Measurements from ENCODE around the gene MIOX. TPM values are rescaled to one million over a fixed set of nuclear protein-coding genes. Genes with fewer than 3 reads are reported as not detected.

The MIOX gene
- total and polyA plus RNA-seq, 2 experiments from 2014 or later, result not detected

DNA sequence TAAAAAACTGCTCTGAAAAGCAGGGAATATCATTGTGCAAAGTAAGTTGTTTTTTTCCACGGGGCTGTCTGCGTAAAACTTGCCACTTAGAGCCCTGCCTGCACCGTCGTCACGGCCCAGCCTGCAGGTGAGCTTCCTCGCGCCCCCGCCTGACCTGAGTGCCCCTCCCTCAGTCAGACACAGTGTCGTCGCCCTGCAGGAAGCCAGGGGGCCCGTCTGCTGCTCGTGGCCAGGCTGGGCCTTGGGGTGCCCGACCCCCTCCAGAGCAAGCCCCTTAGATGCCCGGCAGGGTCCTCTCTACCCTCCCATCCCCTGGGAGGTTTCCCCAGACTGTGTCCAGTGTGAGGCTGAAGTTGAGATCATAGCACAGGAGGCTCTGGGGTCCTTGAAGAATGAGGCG lies 43.5 kb upstream of the MIOX start:
- Histone ChIP-seq H3K79me2 (replicated peaks; ENCODE audit: insufficient read depth) (no peaks in the 10 kb centered on the region), H3K36me3 (ENCODE audit: insufficient read depth) (no peaks in the 10 kb centered on the region), H3K27me3 (ENCODE audit: insufficient read depth) (no peaks in the 10 kb centered on the region), H3K27ac (ENCODE audit: low read depth) (no peak overlapping the region), H3K9me2 (ENCODE audit: insufficient read depth) (no peaks in the 10 kb centered on the region), H3K4me3 (no peak overlapping the region), H3K4me2 (no peak overlapping the region), H2AFZ (no peak overlapping the region), H3F3A (replicated peaks; ENCODE audit: low read depth) (peaks cover 5% of the 10 kb centered on the region; the same call in 1 of the 2 replicates), H3K4me1 (ENCODE audit: insufficient read depth) (no peaks in the 10 kb centered on the region; the same call in 1 of the 2 replicates), H4K20me1 (replicated peaks; ENCODE audit: insufficient read depth) (no peaks in the 10 kb centered on the region; the same call in 1 of the 2 replicates)
- no peak for DNase-seq (ENCODE audit: low spot score)
- Mint-ChIP-seq H3K4me3 (no peak overlapping the region), H3K4me1 (peaks cover 17% of the 10 kb centered on the region), H3K27me3 (ENCODE audit: insufficient read depth, low read depth, poor library complexity) (peaks cover 28% of the 10 kb centered on the region), H3K36me3 (ENCODE audit: low read depth) (peaks cover 5% of the 10 kb centered on the region), H3K9me3 (no peaks in the 10 kb centered on the region), H3K27ac (no peak overlapping the region)
- ATAC-seq, result no peak
- TF ChIP-seq ZNF462 (CRISPR knock-in tag; IDR thresholded peaks at IDR 0.05), result no peak
- TF ChIP-seq CTCF (conservative IDR thresholded peaks at IDR 0.05; ENCODE audit: low read depth in 2 of 2), result no peak
- TF ChIP-seq ZNF331 (CRISPR knock-in tag; IDR thresholded peaks at IDR 0.05; ENCODE audit: low read depth), result no peak
- no peak for TF ChIP-seq ZNF114 (CRISPR knock-in tag; IDR thresholded peaks at IDR 0.05)
- no peak for TF ChIP-seq POLR2AphosphoS5 (IDR thresholded peaks at IDR 0.05; ENCODE audit: low read depth)
- TF ChIP-seq NANOG (IDR thresholded peaks at IDR 0.05; ENCODE audit: borderline replicate concordance), result no peak
- no peak for TF ChIP-seq ETS1 (IDR thresholded peaks at IDR 0.05)
- TF ChIP-seq EZH2phosphoT487 (IDR thresholded peaks at IDR 0.05; ENCODE audit: unreplicated experiment), result no peak
- TF ChIP-seq EZH2 (IDR thresholded peaks at IDR 0.05; ENCODE audit: low read depth, unreplicated experiment), result no peak
- no peak for TF ChIP-seq REST (IDR thresholded peaks at IDR 0.05; ENCODE audit: unreplicated experiment)
- no peak for TF ChIP-seq JUNB (IDR thresholded peaks at IDR 0.05; ENCODE audit: unreplicated experiment)
- no peak for TF ChIP-seq CREB1 (CRISPR knock-in tag; IDR thresholded peaks at IDR 0.05; ENCODE audit: low read depth)
- TF ChIP-seq STAT1 (IDR thresholded peaks at IDR 0.05; ENCODE audit: unreplicated experiment), result no peak
